ENCODE data around the gene DES. TPM values are rescaled to one million over a fixed set of nuclear protein-coding genes. Genes with fewer than 3 reads are reported as not detected.

The DES gene
- polyA plus RNA-seq, 4 donors: 7.4 to 9.3 (median 8.1) TPM

DNA sequence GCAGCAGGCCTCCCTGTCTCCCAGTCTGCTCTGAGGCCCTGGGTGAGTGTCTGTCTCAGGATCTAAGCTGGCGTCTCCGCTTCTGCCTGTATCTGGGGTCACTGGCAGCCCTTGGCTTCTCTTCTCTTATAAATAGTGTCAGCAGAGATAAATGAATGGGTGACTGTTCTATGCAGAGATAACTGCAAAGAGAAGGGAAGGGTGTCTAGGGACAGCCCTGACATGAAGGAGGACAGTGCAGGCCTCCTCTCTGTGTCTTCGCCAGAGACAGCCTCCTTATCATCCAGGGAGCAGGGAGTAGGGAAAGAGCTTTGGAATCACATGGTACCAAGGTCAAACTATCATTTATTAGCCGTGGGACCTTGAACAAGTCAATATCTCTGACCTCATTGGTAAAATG is 52.3 kb downstream of the DES start:
- DNase-seq (ENCODE audit: low read depth in 4 of 4, low spot score in 2 of 4): no peak

DNA sequence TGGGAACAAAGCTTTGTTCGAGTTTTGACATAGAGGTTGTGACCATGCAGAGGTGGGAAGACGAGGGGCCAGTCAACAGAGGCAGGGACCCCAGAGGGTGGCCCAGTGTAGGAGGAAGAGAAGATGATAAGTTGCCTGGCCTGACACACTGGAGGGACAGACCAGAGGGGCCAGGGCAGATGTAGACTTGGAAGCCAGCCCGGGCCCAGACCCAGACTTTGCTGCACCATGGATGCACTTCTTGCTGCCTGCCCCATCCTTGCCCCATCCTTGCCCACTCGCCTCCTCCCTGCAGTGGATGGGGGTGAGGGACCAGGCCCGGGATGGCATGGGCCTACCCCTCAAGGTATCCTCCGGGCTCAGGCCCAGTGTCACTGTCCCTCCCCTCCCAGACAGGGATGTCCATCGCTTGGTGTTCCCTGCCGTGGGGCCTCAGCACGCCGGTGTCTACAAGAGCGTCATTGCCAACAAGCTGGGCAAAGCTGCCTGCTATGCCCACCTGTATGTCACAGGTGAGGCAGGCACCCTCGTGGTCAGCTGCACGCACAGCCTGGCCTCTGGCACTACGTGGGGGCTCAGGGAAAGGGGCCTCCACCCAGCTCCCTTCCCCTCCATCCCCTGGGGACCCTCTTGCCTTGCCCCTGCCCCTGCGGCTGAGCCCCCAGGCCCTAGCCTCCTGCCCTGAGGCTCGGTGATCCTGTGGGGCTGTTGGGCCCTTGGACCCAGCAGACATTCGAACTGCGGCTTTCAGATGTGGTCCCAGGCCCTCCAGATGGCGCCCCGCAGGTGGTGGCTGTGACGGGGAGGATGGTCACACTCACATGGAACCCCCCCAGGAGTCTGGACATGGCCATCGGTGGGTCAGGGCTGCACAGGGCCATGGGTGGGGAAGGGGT is 53.5 kb downstream of the DES start:
- no peak for DNase-seq (ENCODE audit: low read depth in 4 of 4, low spot score in 2 of 4)

GRCh38 chr2:219472629-219473187 is 54.5 kb downstream of the DES start:
- no peak for DNase-seq (ENCODE audit: low read depth in 4 of 4, low spot score in 2 of 4)

DNA sequence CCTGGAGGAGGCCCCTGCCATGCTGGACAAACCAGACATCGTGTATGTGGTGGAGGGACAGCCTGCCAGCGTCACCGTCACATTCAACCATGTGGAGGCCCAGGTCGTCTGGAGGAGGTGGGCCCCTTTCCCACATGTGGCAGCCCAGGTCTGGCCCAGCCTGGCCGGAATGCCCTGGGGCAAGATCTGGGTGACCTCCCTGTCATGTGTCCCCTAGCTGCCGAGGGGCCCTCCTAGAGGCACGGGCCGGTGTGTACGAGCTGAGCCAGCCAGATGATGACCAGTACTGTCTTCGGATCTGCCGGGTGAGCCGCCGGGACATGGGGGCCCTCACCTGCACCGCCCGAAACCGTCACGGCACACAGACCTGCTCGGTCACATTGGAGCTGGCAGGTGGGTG is 55.3 kb downstream of the DES start:
- no peak for DNase-seq (ENCODE audit: low read depth in 4 of 4, low spot score in 2 of 4)

GRCh38 chr2:219474285-219475060 is 56.3 kb downstream of the DES start:
- DNase-seq (ENCODE audit: low read depth in 4 of 4, low spot score in 2 of 4): no peak

DNA sequence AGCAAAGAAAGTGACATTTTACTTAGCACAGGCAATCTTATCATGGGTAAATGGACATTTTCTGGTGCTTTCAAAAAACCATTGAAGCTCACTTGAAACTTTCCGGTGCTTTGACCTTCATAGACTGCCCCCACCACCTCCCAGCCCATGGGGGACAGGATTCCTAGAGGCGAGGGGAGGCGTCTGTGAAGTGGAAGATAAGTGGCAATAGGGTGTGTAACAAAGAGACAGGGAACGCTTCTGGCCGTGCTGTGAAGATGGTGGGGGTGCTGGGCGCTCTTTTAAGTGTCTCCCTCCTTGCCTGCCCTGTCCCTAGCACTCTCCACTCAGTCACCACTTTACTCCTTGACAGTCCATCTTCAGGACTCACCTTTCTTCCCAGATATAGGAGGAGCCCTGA is 57.1 kb downstream of the DES start:
- DNase-seq (ENCODE audit: low read depth in 4 of 4, low spot score in 2 of 4): no peak

GRCh38 chr2:219475697-219476651 is 57.8 kb downstream of the DES start:
- no peak for DNase-seq (ENCODE audit: low read depth in 4 of 4, low spot score in 2 of 4)

Other genes with a start within 250 kb of the DES start
- 10 to 100 TPM; 10.8 to 30.1 (median 20.6) TPM for gene SLC23A3, start 248.3 kb upstream of the DES start, polyA plus RNA-seq (ENCODE audit: insufficient read length in 4 of 4)
- gene CNPPD1, start 241.5 kb upstream of the DES start, polyA plus RNA-seq (ENCODE audit: insufficient read length in 4 of 4): 10 to 100 TPM; 61.9 to 75.0 (median 65.2) TPM
- 100 to 1,000 TPM; 106 to 125 (median 120) TPM for gene RETREG2, start 240.1 kb upstream of the DES start, polyA plus RNA-seq (ENCODE audit: insufficient read length in 4 of 4)
- 10 to 100 TPM; 34.0 to 51.5 (median 43.8) TPM for gene ZFAND2B, start 211.6 kb upstream of the DES start, polyA plus RNA-seq (ENCODE audit: insufficient read length in 4 of 4)
- gene ABCB6, start 199.4 kb upstream of the DES start, polyA plus RNA-seq (ENCODE audit: insufficient read length in 4 of 4): 10 to 100 TPM; 34.8 to 50.4 (median 35.0) TPM
- 10 to 100 TPM; 39.7 to 46.4 (median 42.8) TPM for gene ATG9A, start 188.7 kb upstream of the DES start, polyA plus RNA-seq (ENCODE audit: insufficient read length in 4 of 4)
- gene ANKZF1, start 188.6 kb upstream of the DES start, polyA plus RNA-seq (ENCODE audit: insufficient read length in 4 of 4): 10 to 100 TPM; 36.0 to 86.5 (median 60.2) TPM
- gene GLB1L, start 172.9 kb upstream of the DES start, polyA plus RNA-seq (ENCODE audit: insufficient read length in 4 of 4): 10 to 100 TPM; 16.5 to 24.9 (median 24.1) TPM
- gene STK16, start 172.9 kb upstream of the DES start, polyA plus RNA-seq (ENCODE audit: insufficient read length in 4 of 4): 10 to 100 TPM; 37.9 to 44.0 (median 41.0) TPM
- under 1 TPM; 0.49 to 0.94 (median 0.86) TPM for gene TUBA4B, start 165.1 kb upstream of the DES start, polyA plus RNA-seq (ENCODE audit: insufficient read length in 4 of 4)
- 10 to 100 TPM; 31.7 to 39.1 (median 33.6) TPM for gene TUBA4A, start 164.5 kb upstream of the DES start, polyA plus RNA-seq (ENCODE audit: insufficient read length in 4 of 4)
- 10 to 100 TPM; 68.5 to 91.1 (median 75.5) TPM for gene DNAJB2, start 139.0 kb upstream of the DES start, polyA plus RNA-seq (ENCODE audit: insufficient read length in 4 of 4)
- under 1 TPM; 0.16 to 0.57 (median 0.22) TPM for gene PTPRN, start 109.0 kb upstream of the DES start, polyA plus RNA-seq (ENCODE audit: insufficient read length in 4 of 4)
- not detected for gene RESP18, start 85.6 kb upstream of the DES start, polyA plus RNA-seq (ENCODE audit: insufficient read length in 4 of 4)
- gene DNPEP, start 30.5 kb upstream of the DES start, polyA plus RNA-seq (ENCODE audit: insufficient read length in 4 of 4): 10 to 100 TPM; 54.3 to 73.8 (median 69.2) TPM
- 10 to 100 TPM; 10.7 to 18.1 (median 14.7) TPM for gene SPEG, start 16.5 kb downstream of the DES start, polyA plus RNA-seq (ENCODE audit: insufficient read length in 4 of 4)
- gene GMPPA, start 80.5 kb downstream of the DES start, polyA plus RNA-seq (ENCODE audit: insufficient read length in 4 of 4): 10 to 100 TPM; 32.8 to 41.9 (median 37.8) TPM
- under 1 TPM; 0.10 to 0.33 (median 0.17) TPM for gene ASIC4, start 96.1 kb downstream of the DES start, polyA plus RNA-seq (ENCODE audit: insufficient read length in 4 of 4)
- gene CHPF, start 125.4 kb downstream of the DES start, polyA plus RNA-seq (ENCODE audit: insufficient read length in 4 of 4): 10 to 100 TPM; 27.8 to 51.8 (median 34.8) TPM
- 1 to 10 TPM; 2.7 to 5.0 (median 3.6) TPM for gene TMEM198, start 125.7 kb downstream of the DES start, polyA plus RNA-seq (ENCODE audit: insufficient read length in 4 of 4)
- gene OBSL1, start 153.2 kb downstream of the DES start, polyA plus RNA-seq (ENCODE audit: insufficient read length in 4 of 4): 100 to 1,000 TPM; 127 to 208 (median 175) TPM
- gene INHA, start 153.9 kb downstream of the DES start, polyA plus RNA-seq (ENCODE audit: insufficient read length in 4 of 4): 1 to 10 TPM in 2 of 4 donors, under 1 TPM in 2; 0.46 to 2.4 (median 1.3) TPM
- gene STK11IP, start 179.5 kb downstream of the DES start, polyA plus RNA-seq (ENCODE audit: insufficient read length in 4 of 4): 10 to 100 TPM; 16.7 to 37.6 (median 28.7) TPM
- 10 to 100 TPM in 2 of 4 donors, 1 to 10 TPM in 2; 7.6 to 14.2 (median 10.8) TPM for gene SLC4A3, start 209.3 kb downstream of the DES start, polyA plus RNA-seq (ENCODE audit: insufficient read length in 4 of 4)